HCEC 1CT (cell line): ENCODE results near the gene ALG1L2.
"Not testable (repeated sequence)": the region's sequence is repeated elsewhere in the genome, so short reads cannot be mapped to it uniquely, and the experiment has no call there.

Experiments
- DNase-seq: peaks from one replicate; pipeline ENCODE4 v3.0.0-alpha.2; 2017

ALG1L2 gene

DNA sequence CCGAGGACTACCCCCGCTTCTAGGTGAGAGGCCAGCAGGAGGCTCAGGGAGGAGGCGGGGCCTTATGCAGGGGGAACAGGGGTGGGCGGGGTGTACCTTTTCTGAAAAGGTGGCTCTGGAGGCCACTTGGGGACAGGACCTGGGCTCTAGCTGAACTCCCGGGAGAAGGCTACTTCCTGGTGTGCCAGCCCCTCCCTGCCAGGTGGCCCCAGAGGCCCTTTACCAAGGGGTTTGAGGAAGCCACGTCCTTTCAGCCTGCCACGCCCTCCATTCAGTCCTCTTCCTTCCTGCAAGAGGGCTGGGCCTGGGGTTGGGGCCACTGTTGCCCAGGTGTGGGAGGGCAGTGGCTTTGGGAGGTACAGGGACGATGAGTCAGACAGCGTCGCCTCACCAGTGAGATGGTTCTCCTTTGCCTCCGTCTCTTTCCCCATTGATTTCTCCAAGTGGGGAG is 12.9 kb downstream of the ALG1L2 start:
- DNase-seq = not testable (repeated sequence)

DNA sequence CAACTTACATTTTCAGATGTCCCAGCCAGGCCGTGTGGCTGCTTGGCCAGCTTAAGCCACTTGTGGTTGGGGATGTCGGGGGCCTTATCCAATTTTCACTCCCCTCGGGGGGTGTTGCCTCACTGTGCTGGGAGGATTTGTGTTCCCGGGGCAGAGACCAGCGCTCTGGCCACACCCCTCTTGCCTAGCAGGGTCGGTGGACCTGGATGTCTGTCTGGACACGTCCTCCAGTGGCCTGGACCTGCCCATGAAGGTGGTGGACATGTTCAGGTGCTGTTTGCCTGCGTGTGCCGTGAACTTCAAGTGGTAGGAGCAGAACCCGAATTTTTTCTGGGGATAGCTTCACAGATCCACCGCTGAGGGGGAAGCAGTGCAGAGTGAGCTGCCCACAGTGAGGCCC is 14.2 kb downstream of the ALG1L2 start:
- DNase-seq = not testable (repeated sequence)

DNA sequence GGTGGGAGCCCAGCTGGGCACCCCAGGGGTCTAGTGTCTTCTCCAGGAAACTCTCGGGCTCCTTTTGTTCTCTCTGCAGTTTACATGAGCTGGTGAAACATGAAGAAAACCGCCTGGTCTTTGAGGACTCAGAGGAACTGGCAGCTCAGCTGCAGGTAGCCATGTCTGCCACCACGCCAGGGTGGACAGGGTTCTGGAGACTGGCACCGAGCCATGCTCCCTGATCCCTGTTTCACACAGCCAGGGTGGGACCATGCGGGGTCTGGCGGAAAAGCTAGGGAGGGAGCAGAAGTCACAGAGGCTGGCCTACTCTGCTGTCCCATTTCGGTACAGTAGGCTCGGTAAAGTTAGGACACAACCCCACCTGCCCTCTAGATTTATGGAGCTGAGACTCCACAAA is 15.5 kb downstream of the ALG1L2 start:
- DNase-seq = not testable (repeated sequence)

DNA sequence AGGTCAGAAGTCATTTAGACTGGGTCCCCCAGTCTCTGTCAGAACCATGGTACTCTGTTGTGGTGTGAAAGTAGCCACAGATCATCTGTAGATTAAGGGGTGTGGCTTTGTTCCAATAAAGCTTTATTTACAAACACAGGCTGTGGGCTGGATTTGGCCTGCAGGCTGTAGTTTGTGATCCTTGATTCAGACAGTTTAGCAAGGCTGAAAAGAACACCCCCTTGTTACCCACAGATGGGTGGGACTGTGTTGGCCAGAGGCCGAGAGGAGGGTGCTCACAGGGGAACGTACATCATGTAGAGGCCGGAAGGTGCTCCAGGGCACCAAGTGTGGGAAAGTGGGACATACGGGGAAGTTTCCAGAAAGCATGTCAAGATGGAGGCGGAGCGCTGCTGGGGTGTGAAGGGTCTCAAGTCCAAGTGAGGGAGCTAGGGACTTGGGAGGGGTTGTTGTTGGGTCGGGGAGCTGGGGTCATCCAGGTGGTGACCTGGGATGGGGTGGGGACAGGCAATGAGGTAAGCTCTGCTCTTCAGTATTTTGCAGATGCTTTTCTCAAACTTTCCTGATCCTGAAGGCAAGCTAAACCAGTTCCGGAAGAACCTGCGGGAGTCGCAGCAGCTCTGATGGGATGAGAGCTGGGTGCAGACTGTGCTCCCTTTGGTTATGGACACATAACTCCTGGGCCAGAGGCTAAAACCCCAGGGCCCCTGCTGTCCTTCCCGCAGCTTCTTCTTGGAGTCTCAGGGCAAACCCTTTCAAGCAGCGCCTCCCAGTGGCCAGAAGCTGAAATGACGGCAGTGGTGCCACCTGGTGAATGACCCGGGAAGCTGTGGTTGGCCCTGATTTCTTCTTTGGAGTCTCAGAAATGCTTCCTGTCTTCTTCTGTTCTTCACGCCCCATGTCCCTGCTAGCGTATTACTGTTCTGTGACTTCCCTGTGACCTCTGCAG is 16.3 kb downstream of the ALG1L2 start:
- not testable (repeated sequence) for DNase-seq

DNA sequence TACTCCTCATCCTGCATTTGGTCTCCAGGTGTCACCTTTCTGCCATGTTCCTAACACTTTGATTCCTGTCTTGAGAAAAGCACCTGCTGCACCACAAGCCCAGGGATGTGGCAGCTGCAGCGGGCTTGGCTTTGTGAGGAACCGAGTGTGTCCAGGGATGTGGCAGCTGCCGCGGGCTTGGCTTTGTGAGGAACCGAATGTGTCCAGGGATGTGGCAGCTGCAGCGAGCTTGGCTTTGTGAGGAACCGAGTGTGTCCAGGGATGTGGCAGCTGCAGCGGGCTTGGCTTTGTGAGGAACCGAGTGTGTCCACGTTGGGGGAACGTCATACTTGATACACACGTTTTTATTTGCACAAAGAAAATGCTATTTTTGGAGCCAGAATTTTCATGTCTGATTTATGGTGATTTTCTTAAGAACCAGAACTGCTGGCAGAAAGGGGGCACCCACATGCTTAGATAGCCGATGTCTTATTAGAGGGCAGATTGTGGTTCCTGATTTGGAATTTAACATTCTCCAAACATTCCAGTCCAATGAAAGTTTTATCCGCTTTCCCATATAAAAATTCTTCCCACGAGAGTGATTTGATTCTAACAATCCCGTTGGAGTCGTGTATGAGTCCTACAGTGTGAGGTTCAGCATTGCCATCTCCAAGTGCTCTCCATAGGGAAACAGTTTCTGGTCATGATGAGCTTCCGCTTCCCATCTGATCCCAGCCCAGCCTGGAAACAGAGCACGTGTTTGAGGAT is 17.2 kb downstream of the ALG1L2 start:
- not testable (repeated sequence) for DNase-seq

DNA sequence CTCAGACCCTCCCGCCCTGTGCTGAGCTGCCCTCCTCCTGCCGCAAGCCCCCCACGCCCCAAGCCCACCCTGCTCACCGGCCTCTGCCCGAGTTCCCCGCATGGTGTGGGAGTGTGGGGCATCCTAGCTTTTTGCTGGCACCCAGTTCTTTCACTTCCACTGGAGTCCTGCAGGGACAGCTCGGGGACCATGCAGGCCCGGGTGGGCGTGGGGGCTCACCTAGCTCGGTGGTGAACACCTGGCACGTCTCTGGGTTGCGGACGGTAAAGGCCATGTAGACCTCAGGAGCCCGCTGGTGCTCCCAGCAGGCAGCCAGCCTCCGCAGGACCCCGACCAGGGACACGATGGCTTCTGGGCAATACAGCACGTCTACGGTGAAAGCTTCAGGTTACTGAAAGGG is 20.9 kb downstream of the ALG1L2 start:
- DNase-seq = not testable (repeated sequence)

DNA sequence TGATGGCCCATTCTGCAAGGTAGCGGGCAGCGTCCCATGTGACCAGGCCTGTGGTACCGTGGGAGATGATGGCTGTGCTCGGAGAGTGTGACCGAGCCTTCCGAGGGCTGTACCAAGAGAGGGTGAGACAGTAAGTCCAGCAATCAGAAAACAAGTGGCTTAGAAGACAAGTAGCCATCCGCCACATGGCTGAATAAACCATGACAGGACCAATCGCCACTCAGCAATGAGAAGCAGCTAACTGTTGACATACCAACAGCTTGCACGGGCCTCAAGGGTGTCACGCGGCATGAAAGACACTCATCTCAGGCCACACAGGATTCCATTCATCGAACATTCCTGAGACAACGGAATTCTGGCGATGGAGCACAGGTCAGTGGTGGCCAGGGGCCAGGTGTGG is 22.6 kb downstream of the ALG1L2 start:
- DNase-seq = not testable (repeated sequence)

DNA sequence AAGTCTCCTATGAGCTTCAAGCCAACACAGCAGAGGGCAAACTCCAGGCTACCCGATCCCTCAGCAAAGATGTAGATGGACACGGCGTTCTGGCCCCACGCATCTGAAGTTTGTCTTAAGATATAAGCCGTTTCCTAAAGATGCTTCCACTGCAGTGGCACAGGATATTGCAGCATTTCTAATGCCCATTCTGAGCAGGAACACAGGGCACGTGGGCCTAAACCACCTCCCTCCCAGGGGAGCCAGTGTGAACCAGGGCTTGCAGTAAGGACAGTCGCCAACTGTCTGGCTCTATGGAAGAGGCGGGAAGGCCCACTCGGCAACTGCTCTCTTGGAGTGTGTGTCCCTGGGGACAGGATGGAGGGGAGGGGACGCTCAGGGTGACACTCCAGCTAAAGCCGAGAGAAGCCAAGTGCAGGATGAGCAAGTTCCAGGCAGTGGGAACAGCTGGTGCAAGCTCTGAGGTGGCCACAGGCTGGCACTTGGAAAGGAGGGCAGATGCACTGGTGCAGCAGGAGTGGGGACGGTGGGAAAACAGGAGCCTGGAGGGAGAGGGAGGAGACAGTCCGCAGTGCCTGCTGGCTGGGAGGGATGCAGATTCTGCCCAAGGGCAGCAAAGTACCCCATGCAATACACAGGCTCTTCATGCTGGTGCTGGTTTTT is 25.8 kb downstream of the ALG1L2 start:
- DNase-seq = not testable (repeated sequence)

DNA sequence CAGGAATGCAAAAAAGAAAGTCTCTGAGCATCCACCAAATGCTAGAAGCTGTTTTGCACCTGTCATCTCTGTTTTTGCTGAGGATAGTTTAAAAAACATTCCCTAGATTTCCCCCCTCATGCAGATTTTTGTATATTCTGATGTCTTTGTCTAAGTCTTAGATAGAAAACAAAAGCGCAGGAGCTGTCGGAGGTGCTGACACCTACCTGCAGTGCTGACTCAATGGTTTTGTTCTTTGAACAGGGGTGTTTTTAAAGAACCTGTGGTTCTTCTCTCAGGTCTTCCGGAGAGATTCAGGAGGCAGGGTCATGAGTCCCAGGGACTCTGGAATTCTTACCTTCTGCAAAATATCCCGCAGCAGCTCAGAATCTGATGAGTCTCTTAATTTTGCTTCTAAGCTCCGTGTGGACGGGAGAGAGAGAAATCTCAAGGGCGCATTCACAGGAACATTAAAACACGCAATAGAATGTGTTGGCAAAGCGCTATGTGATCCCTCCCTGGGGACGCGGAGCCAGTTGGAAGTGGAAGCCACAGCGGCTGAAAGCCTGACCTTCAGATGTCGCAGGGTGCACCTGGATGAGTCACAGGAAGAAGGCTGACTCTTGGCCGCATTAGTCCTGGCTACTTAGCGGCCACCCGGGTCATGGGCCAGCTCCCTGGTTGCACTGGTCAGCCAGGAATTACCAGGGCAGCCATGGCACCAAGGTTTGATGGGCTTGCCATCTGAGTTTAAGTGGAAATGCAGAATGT is 27.4 kb downstream of the ALG1L2 start:
- not testable (repeated sequence) for DNase-seq

DNA sequence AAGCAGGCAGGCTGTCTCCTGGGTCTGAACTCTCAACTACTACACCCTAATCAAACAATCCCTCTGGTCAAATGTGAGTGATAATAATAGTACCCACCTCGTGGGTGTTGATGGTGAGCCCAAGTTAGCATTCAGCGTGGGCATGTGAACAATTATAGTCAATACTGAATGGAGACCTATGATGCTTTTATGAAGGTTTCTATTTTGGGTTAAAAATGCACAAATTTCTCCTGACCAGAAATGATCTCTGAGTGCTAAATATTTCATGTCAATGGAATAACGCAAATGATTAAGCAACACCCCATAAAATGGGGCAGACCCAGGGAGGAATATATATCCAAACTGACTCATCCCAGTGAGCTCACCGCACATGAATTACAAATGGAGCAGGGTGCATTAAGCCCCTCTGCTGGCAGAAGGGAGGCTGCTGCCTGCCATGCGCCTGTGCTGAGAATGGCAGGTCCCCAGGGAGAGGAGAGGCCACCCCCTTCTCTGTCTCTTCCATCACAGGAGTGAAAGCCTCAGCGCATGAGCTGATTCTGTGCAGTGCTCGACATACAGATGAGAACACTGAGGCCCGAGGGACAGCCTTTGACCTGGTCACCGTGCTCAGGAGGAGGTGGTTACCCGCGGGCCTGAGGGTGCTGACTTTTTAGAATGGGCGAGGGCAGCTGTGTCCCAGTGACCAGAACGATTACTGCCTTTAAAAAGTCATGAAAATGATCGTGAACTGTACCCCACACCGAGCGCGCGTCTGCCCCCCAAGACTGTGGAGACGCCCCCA is 28.9 kb downstream of the ALG1L2 start:
- peak; percentile 65 for DNase-seq

DNA sequence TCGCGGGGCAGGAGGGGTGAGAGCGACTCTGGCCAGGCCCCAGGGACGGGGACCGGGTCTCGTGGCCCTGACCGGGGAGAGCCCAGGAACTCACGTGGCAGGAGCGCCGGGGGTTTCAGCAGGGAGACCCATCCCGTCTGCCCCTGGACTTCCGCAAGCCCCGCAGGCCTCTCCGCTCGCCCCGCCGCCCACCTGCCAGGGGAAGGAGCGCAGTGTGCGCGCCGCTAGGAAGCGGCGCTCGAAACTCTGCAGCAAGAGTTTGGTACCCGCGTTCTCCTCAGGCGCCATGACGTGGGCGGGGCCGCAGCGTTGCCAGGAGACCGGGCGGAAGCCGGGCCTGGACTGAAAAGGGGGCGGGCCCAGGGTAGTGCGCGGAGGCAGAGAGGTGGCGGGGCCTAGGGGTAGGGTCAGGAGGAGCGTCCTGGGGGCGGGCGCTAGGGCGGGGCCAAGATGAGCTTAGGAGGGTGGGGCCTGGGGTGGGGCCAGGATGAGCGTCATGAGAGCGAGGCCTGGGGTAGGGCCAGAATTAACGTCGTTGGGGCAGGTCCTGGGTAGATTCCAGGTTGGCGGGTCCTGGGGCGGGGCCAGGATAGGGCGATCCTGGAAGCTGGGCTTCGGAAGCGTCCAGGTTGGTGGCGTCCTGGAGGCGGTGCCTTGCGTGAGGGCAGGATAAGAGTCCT is 29.7 kb downstream of the ALG1L2 start:
- peak; percentile 97 for DNase-seq

DNA sequence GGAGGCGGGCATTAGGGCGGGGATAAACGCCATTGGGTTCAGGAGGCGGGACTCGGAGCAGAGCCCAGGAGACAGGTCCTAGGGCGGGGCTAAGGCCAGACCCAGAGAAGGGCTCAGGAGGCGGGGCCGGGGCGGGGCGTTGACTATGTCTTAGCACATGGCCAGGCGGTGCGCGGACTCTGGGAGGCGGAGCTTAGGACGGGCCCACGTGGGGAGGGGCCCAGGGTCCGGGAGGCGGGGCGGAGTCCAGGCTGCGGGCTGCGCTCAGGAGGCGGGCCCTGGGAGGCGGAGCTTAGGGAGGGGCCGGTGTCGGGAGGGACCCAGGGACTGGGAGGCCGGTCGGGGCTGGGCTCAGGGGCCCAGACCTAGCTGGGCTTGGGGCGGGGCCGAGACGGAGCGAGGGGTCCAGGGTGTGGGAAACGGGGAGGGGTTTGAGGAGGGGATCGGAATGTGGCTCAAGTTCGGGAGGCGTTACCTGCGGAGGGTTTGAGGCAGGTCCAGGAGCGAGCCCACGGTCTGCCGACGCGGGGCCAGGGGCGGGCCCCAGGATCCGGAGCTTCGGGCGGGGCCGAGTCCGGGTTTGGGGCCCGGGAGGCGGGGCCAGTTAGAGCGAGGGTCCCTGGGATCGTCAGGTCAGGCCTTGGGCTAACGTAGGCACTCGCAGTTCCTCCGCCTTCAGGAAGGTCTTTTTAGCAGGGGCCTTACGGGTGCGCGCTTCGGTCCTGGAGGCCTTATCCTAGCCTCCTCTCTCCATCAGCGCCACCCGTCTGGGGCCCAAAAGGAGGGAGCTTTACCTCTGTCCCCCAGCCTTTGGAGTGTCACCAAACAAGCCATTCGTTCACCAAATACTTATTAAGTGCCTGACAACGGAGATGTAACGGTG is 30.5 kb downstream of the ALG1L2 start:
- peak; percentile 84 for DNase-seq

DNA sequence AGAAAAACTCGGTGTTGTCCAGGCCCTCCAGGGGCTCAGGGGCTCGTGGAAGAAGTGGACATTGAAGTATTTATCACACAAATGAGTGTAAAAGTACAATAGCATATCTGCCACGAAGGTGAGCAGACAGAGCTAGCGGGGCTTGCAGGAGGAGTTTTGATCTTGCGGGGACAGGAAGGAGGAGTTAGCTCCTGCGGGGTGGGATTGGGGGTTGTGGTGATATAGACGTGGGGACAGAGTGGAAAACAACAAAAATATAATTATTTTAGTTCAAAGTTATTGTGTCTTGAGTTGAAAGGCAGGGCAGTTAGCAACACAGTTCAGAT is 31.1 kb downstream of the ALG1L2 start:
- DNase-seq = not testable (repeated sequence)

DNA sequence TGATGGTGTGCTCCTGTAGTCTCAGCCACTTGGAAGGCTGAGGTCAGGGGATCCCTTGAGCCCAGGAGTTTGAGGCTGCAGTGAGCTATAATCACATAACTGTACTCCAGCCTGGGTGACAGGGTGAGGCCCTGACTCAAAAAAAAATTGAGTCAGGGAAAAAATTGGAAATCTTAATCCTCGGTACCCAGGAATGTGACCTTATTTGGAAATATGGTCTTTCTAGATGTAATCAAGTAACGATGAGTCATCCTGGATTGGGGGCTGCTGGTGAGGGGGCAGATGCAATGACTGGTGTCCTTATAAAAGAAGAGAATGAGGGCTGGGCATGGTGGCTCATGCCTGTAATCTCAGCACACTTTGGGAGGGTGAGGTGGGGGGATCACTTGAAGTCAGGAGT is 33.8 kb downstream of the ALG1L2 start:
- not testable (repeated sequence) for DNase-seq

DNA sequence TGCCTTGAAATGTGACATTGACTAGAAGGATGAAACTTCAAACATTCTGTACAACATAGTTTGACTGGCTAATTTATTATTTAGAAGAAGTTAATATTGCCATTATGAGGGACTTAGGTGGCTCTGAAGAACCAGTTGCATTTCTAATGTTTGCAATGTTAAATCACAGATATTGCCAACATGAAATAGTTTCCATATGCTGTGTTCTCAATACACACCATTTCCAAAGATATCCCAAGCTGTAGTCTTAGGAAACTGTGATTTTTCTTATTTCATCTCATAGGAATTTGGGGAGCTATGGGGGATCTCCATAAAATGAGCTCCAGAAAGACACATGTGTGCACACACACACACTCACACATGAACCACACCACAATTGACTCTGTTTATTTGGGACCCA is 36.3 kb downstream of the ALG1L2 start:
- no peak for DNase-seq

DNA sequence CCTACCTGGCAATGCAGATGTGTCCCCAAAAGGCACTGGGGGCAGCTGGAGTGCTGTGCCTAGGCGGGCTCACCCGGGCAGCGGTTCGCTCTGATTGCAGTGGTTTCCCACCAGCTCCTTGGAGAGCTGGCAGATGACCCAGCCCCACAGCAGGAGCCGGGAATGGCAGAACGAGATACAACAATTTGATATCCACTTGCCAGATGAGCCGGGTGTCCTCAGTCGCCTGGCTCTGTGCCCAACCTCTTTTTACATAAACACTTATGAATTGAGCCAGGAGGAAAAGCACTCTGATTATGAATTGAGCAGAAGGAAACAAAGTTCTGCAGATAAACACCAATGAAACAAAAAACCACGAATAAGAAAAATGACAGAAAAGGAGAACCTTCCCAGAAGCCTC is 38.2 kb downstream of the ALG1L2 start:
- DNase-seq = not testable (repeated sequence)

DNA sequence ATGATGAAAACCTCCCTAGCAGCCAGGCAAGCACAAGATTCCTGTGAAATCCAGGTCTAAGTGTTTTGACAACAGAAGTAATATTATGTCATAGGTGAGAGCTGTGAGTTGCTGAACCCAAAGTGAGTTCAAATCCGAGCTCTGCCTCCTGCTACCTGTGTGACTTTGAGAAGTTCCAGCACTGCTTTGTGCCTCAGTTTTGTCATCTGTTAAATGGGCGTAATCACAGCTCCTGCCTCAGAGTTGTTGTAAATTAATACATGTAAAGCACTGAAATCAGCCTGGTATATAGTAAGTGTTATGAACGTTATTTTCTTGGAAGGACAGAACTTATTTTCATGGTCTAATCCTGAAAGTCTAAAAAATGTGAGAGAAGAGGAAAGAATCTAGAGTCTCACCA is 38.7 kb downstream of the ALG1L2 start:
- DNase-seq = not testable (repeated sequence)

DNA sequence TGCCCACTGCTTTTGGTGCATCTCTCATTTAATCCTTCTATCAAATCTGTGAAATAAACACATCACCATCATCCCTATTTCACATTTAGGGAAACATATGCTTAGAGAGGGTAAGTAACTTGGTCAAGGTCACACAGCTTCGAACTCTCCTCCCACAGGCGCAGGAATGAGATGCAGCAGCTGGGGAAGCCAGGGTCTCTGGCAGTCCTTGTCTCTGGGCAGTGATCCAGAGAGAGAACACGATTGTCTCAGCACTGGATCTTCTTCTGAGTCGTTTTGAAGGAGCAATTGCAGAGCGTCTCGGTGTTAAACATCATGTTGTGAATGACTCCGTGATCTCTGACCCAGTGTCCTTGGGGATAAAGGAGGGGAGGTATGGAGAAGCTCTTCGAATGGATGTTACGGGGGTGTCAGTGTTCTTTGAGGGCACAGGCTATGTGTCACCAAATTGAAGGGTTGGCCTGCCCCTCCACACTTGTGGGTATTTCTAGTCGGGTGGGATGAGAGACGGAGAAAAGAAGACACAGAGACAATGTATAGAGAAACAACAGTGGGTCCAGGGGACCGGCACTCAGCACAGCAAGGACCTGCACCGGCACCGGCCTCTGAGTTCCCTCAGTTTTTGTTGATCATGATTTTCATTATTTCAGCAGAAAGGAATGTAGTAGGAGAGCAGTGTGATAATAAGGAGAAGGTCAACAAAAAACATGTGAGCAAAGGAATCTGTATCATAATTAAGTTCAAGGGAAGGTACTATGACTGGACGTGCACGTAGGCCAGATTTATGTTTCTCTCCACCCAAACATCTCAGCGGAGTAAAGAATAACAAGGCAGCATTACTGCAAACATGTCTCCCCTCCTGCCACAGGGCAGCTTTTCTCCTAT is 41.5 kb downstream of the ALG1L2 start:
- DNase-seq = not testable (repeated sequence)

DNA sequence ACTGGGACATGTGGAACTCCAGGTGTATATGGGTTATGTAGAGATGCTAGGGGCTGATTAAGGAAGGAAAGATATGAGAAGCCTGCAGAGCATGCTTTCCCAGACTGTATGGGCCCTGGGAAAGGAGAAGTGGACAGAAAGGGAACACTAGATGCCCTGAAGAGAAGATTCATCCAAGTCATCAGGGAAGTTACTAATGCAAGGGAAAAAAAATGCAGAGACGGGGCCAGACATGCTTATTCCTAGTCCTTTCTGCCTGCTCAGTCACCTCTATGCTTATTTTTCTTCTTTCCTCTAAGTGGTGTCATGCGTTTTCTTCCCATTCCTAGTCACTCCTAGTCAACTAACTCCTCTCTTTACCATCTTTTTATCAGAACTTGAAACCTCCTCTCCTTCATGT is 43.8 kb downstream of the ALG1L2 start:
- not testable (repeated sequence) for DNase-seq
